Measurements from ENCODE around the gene CRYBB1. TPM values are rescaled to one million over a fixed set of nuclear protein-coding genes. Genes with fewer than 3 reads are reported as not detected.
"Not testable (repeated sequence)": the region's sequence is repeated elsewhere in the genome, so short reads cannot be mapped to it uniquely, and the experiment has no call there.

CRYBB1 gene
- total RNA-seq, 2 donors from 2014 or later = not detected

DNA sequence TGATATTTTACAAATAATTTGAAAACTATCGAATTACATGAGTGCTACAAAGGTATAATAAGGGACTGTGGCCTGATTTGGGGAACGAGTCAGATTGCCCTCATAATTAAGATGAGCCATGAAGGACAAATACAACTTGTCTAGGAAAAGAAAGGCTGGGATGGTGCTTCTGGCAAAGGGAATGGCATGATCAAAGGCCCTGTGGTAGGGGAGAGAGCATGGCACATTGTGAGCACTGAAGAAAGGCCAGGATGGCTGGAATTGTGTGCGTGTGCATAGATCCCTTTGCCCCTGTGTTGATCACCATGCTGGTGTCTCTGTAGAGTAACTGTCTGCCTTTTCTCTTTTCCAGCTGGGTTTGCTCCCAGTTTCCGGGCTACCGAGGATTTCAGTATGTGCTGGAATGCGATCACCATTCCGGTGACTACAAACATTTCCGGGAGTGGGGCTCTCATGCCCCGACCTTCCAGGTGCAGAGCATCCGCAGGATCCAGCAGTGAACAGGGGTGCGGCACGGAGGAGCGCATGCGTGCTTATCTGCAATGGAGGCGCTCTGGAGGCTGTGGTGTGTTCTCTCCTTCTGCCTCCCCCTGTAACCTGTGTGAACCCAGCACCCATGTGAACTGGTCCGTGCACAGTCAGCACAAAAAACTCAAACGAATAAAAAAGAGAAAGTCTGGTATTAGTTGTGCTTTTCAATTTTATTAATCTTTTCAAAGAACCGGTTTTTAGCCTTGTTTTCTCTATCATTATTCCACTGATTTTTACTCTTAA is 12.3 kb upstream of the CRYBB1 start:
- Mint-ChIP-seq H3K4me3 (no peak overlapping the region), H3K4me1 (peaks cover 17% of the 10 kb centered on the region), H3K27ac (peak overlapping the region; percentile 19)

DNA sequence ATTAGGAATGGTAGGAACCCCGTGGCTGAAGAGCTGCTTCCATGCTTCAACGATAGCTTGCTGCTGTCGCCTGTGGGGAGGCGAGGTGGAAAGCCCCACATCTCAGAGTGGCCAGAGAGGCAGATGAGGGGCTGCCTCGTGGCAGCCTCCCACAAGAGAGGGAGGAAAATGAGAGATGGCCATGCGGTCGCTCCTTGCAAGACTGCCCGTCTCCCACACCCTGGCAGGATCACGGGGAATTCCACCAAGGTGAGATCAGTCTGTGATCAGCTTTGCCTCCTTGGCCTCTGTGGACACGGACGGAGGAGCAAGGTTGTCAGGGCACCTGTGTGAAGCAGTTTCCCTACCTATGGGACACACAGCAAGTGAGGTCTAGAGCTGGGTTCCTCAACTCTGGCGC is 7.0 kb upstream of the CRYBB1 start:
- Mint-ChIP-seq H3K4me1 (peaks cover 6% of the 10 kb centered on the region), H3K27me3 (peaks cover 5% of the 10 kb centered on the region), H3K27ac (no peak overlapping the region), H3K4me3 (no peak overlapping the region), H3K36me3 (ENCODE audit: low read depth) (peaks cover 2% of the 10 kb centered on the region)
- ATAC-seq (no peak), DNase-seq (no peak)
- no peaks in the 10 kb centered on the region for H3K9me3 ChIP-seq (ENCODE audit: control insufficient read depth, low read length, poor library complexity, severe bottlenecking)

More for the DNA sequence above, 12.3 kb upstream of the CRYBB1 start:
- peaks cover 5% of the 10 kb centered on the region for H3K36me3 Mint-ChIP-seq (ENCODE audit: low read depth)
- peaks cover 7% of the 10 kb centered on the region for H3K27me3 Mint-ChIP-seq
- H3K9me3 ChIP-seq (ENCODE audit: control insufficient read depth, low read length, poor library complexity, severe bottlenecking) = no peaks in the 10 kb centered on the region
- DNase-seq (no peak), ATAC-seq (no peak)

DNA sequence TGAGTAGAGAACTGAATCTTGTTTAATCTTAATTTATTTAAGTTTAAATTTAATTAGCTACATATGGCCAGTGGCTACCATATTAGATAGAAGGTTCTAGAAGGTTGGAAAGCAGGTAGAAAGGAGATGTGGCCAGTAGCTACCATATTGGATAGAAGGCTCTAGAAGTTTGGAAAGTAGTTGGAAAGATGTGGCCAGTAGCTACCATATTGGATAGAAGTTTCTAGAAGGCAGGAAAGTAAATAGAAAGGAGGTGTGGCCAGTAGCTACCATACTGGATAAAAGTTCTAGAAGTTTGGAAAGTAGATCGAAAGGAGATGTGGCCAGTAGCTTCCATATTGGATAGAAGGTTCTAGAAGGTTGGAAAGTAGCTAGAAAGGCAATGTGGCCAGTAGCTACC is 6.2 kb upstream of the CRYBB1 start:
- ATAC-seq (no peak), DNase-seq (no peak)
- Mint-ChIP-seq H3K4me3 (no peak overlapping the region), H3K27ac (no peak overlapping the region), H3K36me3 (ENCODE audit: low read depth) (peaks cover 2% of the 10 kb centered on the region), H3K27me3 (peaks cover 5% of the 10 kb centered on the region), H3K4me1 (peaks cover 9% of the 10 kb centered on the region)
- no peaks in the 10 kb centered on the region for H3K9me3 ChIP-seq (ENCODE audit: control insufficient read depth, low read length, poor library complexity, severe bottlenecking)

DNA sequence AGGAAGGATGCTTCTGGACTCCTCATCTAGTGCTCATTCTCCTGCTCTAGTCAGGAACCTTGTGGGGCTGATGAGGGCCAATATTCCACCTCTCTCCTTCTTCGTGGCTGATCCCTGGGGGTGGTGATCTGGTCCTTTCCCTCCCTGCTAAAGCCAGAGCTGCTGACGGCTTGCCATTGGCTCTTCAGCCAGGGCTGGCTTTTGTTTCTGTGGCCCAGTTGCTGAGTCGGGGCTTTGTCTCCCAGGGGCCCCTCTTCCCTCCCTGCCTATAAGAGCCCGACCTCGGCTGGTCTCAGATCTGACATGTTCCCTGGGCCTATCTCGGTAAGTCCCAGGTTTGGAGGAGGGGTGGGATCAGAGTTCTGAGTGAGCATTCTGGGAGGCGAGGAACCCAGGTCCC is 3.8 kb upstream of the CRYBB1 start, which contains the start of gene CRYBA4:
CRYBA4 (plus strand) TSS at position 301 of the 400 bp plus-strand sequence. CDS start 634 bp downstream, outside the sequence.
- peaks cover 10% of the 10 kb centered on the region for H3K4me1 Mint-ChIP-seq
- ATAC-seq = no peak
- no peaks in the 10 kb centered on the region for H3K9me3 ChIP-seq (ENCODE audit: control insufficient read depth, low read length, poor library complexity, severe bottlenecking)
- H3K27ac Mint-ChIP-seq = no peak within 1 kb of the TSS
- no peak within 1 kb of the TSS for H3K4me3 Mint-ChIP-seq
- peaks cover 2% of the 10 kb centered on the region for H3K36me3 Mint-ChIP-seq (ENCODE audit: low read depth)
- H3K27me3 Mint-ChIP-seq = peaks cover 5% of the 10 kb centered on the region
- no peak for DNase-seq

DNA sequence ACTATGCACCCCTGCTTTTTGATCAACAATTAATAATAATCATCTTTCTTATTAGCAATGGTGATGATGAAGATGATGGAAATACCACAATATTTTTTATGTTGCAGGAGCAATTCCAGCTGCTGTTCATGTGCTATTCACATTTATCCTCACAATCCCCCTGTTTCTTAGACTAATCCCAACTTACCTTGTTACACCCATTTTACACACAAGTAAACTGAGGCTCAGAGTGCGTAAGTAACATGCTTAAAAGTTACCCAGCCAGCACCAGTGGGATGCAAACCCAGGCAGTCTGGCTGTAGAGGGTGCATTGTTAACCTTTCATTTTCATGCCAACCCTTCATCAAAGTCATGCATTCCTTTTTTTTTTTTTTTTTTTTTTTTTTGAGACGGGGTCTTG is 2.4 kb upstream of the CRYBB1 start:
- H3K27me3 Mint-ChIP-seq = peaks cover 5% of the 10 kb centered on the region
- no peak for DNase-seq
- H3K4me1 Mint-ChIP-seq = peaks cover 13% of the 10 kb centered on the region
- H3K9me3 ChIP-seq (ENCODE audit: control insufficient read depth, low read length, poor library complexity, severe bottlenecking) = no peaks in the 10 kb centered on the region
- H3K27ac Mint-ChIP-seq = no peak overlapping the region
- peaks cover 2% of the 10 kb centered on the region for H3K36me3 Mint-ChIP-seq (ENCODE audit: low read depth)
- H3K4me3 Mint-ChIP-seq = no peak overlapping the region
- ATAC-seq = no peak

DNA sequence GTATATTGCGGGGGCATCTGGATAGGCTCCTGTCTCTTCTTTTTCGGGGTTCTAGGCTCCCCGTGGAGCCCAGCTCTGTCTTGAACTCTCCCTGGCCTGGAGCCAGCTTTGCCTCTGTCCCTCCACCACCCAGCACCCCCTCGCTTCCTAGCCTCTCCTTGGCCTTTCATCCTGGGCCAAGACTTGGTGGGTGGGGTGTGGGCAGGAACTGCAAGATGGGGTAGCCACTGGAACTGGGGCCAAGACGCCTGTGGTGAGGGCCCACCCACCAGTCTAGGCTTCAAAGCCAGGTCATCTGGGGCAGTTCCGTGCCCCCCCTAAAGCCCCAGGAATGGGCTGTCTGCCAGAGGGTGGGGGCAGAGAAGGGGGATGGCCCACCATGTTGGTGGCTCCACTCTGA is 1.7 kb upstream of the CRYBB1 start:
- ATAC-seq (no peak), DNase-seq (no peak)
- Mint-ChIP-seq H3K27me3 (peaks cover 5% of the 10 kb centered on the region), H3K4me1 (peaks cover 13% of the 10 kb centered on the region), H3K36me3 (ENCODE audit: low read depth) (peaks cover 2% of the 10 kb centered on the region), H3K27ac (no peak overlapping the region), H3K4me3 (no peak overlapping the region)
- no peaks in the 10 kb centered on the region for H3K9me3 ChIP-seq (ENCODE audit: control insufficient read depth, low read length, poor library complexity, severe bottlenecking)

DNA sequence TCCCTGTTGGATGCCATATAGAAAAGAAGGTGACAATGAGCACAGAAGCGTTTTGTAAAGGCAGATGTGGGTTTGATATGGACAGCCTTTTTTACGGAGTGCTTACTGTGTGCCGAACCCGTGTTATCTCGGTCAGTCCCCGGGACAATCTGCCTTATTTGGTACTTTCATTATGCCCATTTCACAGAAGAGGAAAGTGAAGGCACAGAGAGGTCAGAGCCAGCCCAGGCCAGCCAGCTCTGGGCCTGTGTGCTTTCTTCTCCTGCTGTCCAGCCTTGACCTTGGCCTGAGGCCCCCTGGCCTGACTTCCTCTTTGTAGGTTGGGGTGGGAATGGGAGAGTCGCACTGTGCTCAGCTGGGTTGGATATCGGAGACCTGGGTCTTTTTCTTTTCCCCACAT is 628 bp upstream of the CRYBB1 start:
- no peak overlapping the region for H3K4me3 Mint-ChIP-seq
- no peaks in the 10 kb centered on the region for H3K9me3 ChIP-seq (ENCODE audit: control insufficient read depth, low read length, poor library complexity, severe bottlenecking)
- no peak for ATAC-seq
- peaks cover 9% of the 10 kb centered on the region for H3K27me3 Mint-ChIP-seq
- peaks cover 2% of the 10 kb centered on the region for H3K36me3 Mint-ChIP-seq (ENCODE audit: low read depth)
- no peak overlapping the region for H3K27ac Mint-ChIP-seq
- DNase-seq = no peak
- H3K4me1 Mint-ChIP-seq = peaks cover 13% of the 10 kb centered on the region

DNA sequence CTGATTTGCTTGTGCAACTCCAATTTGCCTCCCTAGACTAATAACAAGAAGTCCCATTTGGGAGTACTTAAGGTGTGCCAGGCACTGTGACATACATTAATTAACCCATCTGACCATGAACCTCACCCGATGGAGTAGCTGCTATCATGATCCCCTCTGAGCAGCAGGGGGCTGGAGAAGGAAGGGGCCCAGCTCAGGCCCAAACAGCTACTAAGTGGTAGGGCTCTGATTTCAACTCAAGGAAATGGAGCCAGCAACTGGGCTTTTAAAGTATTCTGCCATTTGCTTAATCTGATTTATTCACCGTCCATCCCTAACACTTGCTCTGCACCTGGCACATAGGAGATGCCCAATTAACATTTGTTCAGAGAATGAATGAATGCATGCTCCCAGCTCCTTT is 1.2 kb downstream of the CRYBB1 start:
- H3K4me3 Mint-ChIP-seq = no peak overlapping the region
- H3K27ac Mint-ChIP-seq = peak overlapping the region; percentile 87
- DNase-seq = no peak
- peaks cover 18% of the 10 kb centered on the region for H3K4me1 Mint-ChIP-seq
- no peaks in the 10 kb centered on the region for H3K36me3 Mint-ChIP-seq (ENCODE audit: low read depth)
- peaks cover 11% of the 10 kb centered on the region for H3K27me3 Mint-ChIP-seq
- no peak for ATAC-seq
- H3K9me3 ChIP-seq (ENCODE audit: control insufficient read depth, low read length, poor library complexity, severe bottlenecking) = no peaks in the 10 kb centered on the region

DNA sequence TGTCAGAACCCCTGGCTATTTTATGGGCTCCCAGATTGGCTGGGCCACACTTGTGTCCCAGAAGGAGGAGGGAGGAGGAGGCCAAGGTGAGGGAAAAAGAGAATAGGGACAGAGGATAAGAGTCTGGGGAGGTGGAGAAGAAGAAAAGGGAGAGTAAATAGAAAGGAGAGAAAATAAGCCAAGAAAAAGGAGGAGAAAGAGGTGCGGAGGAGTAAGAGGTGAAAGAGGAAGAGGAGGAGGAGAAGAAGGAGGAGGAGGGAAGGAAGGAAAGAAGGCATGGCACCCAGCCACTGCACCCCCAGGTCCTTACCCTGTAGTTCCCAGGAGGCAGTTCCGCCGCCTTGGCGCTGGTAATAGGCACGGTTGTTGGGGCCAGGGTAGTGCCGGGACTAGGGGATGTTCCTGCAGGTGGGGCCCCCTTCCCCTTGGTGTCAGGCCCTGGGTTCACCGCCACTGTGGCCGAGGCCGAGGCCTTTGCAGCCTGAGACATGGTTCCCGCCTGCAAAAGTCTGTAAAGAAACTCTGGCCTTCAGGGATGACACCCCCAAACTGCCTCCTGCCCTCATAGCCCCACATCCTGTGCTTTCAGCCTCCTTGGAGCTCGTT is 1.9 kb downstream of the CRYBB1 start:
- peaks cover 15% of the 10 kb centered on the region for H3K4me1 Mint-ChIP-seq
- peak overlapping the region; percentile 87 for H3K27ac Mint-ChIP-seq

DNA sequence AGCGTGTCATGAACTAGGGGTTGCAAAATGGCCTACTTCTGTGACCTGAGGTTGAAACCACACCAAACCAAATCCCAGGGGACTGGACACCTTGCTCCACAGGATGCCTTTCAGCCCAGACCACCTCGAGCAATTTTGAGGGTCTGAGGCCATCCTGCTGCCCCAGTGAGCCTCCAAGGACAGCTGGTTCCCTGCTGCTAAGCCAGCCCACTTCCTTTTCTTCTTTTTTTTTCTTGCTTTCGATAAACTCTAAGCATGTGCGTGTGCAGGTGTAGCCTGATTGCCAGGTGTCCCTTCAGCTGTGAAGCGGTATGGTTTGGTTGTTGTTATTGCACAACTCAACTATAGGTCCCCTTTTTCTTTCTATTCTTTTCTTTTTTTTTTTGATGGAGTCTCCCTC is 2.7 kb downstream of the CRYBB1 start:
- no peak overlapping the region for H3K4me3 Mint-ChIP-seq
- no peaks in the 10 kb centered on the region for H3K36me3 Mint-ChIP-seq (ENCODE audit: low read depth)
- peaks cover 21% of the 10 kb centered on the region for H3K4me1 Mint-ChIP-seq
- no peaks in the 10 kb centered on the region for H3K9me3 ChIP-seq (ENCODE audit: control insufficient read depth, low read length, poor library complexity, severe bottlenecking)
- ATAC-seq (no peak), DNase-seq (no peak)
- peak overlapping the region; percentile 41 for H3K27ac Mint-ChIP-seq
- H3K27me3 Mint-ChIP-seq = peaks cover 11% of the 10 kb centered on the region

More for the DNA sequence above, 1.9 kb downstream of the CRYBB1 start:
- DNase-seq (no peak), ATAC-seq (no peak)
- H3K4me3 Mint-ChIP-seq = no peak overlapping the region
- no peaks in the 10 kb centered on the region for H3K36me3 Mint-ChIP-seq (ENCODE audit: low read depth)
- peaks cover 11% of the 10 kb centered on the region for H3K27me3 Mint-ChIP-seq
- H3K9me3 ChIP-seq (ENCODE audit: control insufficient read depth, low read length, poor library complexity, severe bottlenecking) = no peaks in the 10 kb centered on the region

DNA sequence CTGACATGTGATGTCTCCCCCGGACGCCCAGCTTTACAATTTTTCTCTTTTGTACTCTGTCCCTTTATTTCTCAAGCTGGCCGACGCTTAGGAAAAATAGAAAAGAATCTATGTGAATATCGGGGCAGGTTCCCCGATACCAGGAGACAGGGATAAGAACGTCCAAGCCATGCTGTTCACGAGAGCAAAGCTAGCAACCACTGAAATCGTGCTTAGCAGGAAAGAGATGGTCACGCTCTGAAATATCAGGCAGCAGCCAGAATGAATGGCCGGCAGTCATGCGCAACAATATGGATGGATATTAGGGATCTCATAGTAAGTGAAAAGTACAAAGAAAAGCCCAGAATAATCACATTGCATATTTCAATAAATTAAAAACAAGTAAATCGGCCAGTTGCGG is 3.5 kb downstream of the CRYBB1 start:
- no peak overlapping the region for H3K4me3 Mint-ChIP-seq
- no peak for ATAC-seq
- no peaks in the 10 kb centered on the region for H3K36me3 Mint-ChIP-seq (ENCODE audit: low read depth)
- no peak for DNase-seq
- peaks cover 25% of the 10 kb centered on the region for H3K4me1 Mint-ChIP-seq
- H3K27ac Mint-ChIP-seq = no peak overlapping the region
- H3K9me3 ChIP-seq (ENCODE audit: control insufficient read depth, low read length, poor library complexity, severe bottlenecking) = no peaks in the 10 kb centered on the region
- H3K27me3 Mint-ChIP-seq = peaks cover 11% of the 10 kb centered on the region

DNA sequence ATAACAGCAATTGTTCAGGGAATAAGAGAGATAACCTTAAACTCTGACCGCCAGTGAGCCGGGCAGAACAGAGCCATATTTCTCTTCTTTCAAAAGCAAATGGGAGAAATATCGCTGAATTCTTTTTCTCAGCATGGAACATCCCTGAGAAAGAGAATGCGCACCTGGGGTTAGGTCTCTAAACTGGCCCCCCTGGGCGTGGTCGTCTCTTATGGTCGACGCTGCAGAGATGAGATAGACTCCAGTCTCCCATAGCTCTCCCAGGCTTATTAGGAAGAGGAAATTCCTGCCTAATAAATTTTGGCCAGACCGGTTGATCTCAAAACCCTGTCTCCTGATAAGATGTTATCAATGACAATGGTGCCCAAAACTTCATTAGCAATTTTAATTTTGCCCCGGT is 4.1 kb downstream of the CRYBB1 start:
- not testable (repeated sequence) for H3K27ac Mint-ChIP-seq; H3K4me3 Mint-ChIP-seq; DNase-seq; H3K9me3 ChIP-seq (ENCODE audit: control insufficient read depth, low read length, poor library complexity, severe bottlenecking); H3K36me3 Mint-ChIP-seq (ENCODE audit: low read depth); ATAC-seq
- peaks cover 11% of the 10 kb centered on the region for H3K27me3 Mint-ChIP-seq
- H3K4me1 Mint-ChIP-seq = peaks cover 25% of the 10 kb centered on the region

DNA sequence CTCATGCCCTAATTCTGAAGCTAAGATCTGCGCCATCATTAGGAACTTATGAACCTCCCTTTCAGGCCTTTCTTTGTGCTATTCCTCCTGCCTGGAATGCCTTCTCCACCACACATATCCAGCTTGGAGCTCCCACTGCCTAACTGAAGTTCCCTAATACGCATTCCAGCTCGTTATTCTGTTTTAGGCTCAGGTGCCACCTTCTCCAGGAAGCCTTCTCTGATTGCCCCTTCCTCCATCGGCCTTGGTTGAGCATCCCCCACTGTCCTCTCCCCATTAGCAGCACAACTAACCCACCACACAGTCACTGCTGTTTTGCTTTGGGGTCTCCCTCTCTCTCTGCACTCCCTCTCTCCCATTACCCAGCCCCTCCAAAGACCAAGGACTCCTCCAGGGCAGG is 5.2 kb downstream of the CRYBB1 start:
- Mint-ChIP-seq H3K4me3 (no peak overlapping the region), H3K27ac (no peak overlapping the region), H3K36me3 (ENCODE audit: low read depth) (no peaks in the 10 kb centered on the region), H3K4me1 (peaks cover 24% of the 10 kb centered on the region), H3K27me3 (peaks cover 11% of the 10 kb centered on the region)
- ATAC-seq (no peak), DNase-seq (no peak)
- H3K9me3 ChIP-seq (ENCODE audit: control insufficient read depth, low read length, poor library complexity, severe bottlenecking) = no peaks in the 10 kb centered on the region

DNA sequence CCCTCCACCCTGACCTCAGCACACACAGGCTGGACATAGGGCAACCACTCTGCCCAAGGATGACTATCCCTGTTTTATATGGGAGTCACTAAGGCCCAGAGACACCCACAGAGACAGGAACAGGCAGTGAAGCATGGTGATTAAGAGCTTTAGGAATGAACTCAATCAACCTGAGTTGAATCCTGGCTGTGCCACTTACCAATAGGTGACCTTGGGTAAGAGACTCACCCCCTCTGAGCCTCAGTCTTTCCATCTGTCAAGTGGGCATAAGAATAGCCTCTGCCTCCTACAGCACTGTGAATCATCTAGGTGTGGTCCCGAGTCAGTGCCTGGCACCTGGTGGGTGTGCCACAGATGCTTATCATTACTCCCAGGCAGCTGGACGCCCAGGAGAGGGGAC is 6.8 kb downstream of the CRYBB1 start:
- Mint-ChIP-seq H3K27ac (no peak overlapping the region), H3K4me1 (peaks cover 17% of the 10 kb centered on the region), H3K27me3 (peaks cover 11% of the 10 kb centered on the region), H3K4me3 (peak overlapping the region; percentile 74), H3K36me3 (ENCODE audit: low read depth) (no peaks in the 10 kb centered on the region)
- no peak for DNase-seq
- ATAC-seq = no peak
- H3K9me3 ChIP-seq (ENCODE audit: control insufficient read depth, low read length, poor library complexity, severe bottlenecking) = no peaks in the 10 kb centered on the region

All from T-helper 17 cell (primary cell).